Natural killer cell treated with Interleukin-12 subunit alpha and Interleukin-12 subunit beta and Interleukin-15 and Interleukin-18, amount 100 ng/mL, for 72 hours (primary cell): ENCODE results near the gene MAP3K3. TPM values are rescaled to one million over a fixed set of nuclear protein-coding genes. Genes with fewer than 3 reads are reported as not detected.

Experiments used
- ATAC-seq, 2 donors: fragments of 150-1000 bp; cut with Tn5 transposase in 1 of 2; sonication (Bioruptor Pico), chemical (Tn5 transposase) in 1 of 2; 2 replicates each; pipeline ENCODE4 v1.10.0; 2021
- DNase-seq: peaks from one replicate; pipeline ENCODE4 v3.0.0; 2022; ENCODE audit warnings: low spot score
- H3K27ac Mint-ChIP-seq, 2 donors: 1 replicate in 1 of 2; 2 replicates in 1 of 2; pipeline ENCODE4 v1.8.0; 2022; ENCODE audit warnings: mixed read lengths in 2 of 2, mild to moderate bottlenecking in 1 of 2, moderate library complexity in 1 of 2
- H3K27me3 Mint-ChIP-seq, 2 donors: 1 replicate in 1 of 2; 2 replicates in 1 of 2; pipeline ENCODE4 v1.8.0; 2022; ENCODE audit warnings: mixed read lengths in 2 of 2
- H3K36me3 Mint-ChIP-seq: one replicate; pipeline ENCODE4 v1.8.0; 2022; ENCODE audit warnings: mixed read lengths
- H3K4me1 Mint-ChIP-seq, 2 donors: 1 replicate in 1 of 2; 2 replicates in 1 of 2; pipeline ENCODE4 v1.8.0; 2022; ENCODE audit warnings: low read depth in 2 of 2, mixed read lengths in 2 of 2, mild to moderate bottlenecking in 1 of 2
- H3K4me3 Mint-ChIP-seq: one replicate; pipeline ENCODE4 v1.8.0; 2022; ENCODE audit warnings: mixed read lengths
- H3K9me3 Mint-ChIP-seq: 2 replicates; pipeline ENCODE4 v1.8.0; 2022; ENCODE audit warnings: mixed read lengths
- total RNA-seq, 2 donors: library from RNA; stranded (reverse); gene quantifications; one replicate each; pipeline ENCODE4 v1.2.3, GENCODE V29; 2022

Gene MAP3K3
- total RNA-seq, 2 donors from 2014 or later, result 38.2 to 52.0 TPM

GRCh38 chr17:63601439-63602371 is 20.5 kb upstream of the MAP3K3 start:
- peak overlapping the region; percentile 94 for H3K4me3 Mint-ChIP-seq
- peak overlapping the region; percentile 76 to 94 for H3K27ac Mint-ChIP-seq
- no peaks in the 10 kb centered on the region for H3K27me3 Mint-ChIP-seq
- H3K9me3 Mint-ChIP-seq, result no peaks in the 10 kb centered on the region
- DNase-seq (no peak), ATAC-seq (no peak)
- H3K4me1 Mint-ChIP-seq, result peaks cover 33 to 47% of the 10 kb centered on the region in 2 donors
- peaks cover 16% of the 10 kb centered on the region for H3K36me3 Mint-ChIP-seq

DNA sequence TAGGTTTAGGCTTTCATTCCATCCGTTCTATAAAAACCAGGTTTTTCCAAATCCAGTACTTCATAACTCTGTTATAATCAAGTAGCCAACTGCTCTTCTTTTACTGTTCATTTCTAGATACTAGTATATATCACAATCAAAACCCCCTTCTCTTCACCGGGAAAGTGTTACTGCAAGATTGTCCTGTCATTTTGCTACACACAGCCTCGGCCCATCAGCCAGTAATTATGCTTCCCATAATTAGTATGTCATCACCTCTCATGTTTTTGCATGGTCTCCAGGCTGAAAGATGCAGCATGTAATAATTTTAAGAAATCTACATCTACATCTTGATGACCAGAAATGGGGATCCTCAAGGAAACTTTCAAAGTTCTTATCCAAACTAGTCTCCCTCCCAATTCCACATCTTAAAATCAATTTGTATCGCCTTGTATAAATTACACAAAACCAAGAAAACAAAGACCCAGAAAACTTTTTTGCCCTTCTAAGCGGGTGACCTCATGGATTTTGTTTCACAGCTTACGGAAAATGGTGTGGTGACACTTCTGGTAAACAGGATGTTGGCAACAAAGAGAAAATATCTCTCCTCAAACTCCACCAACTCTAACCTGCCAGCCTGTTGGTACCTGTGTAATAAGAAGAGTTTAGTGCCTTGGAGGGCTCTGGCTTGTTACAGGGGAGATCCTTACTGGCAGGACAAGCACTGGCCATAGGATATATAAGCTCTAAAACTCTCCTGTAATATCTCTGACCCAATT is 12.2 kb upstream of the MAP3K3 start:
- Mint-ChIP-seq H3K4me3 (peak overlapping the region; percentile 52), H3K27me3 (no peaks in the 10 kb centered on the region), H3K4me1 (peaks cover 0 to 12% of the 10 kb centered on the region in 2 donors), H3K9me3 (no peaks in the 10 kb centered on the region), H3K36me3 (peaks cover 33% of the 10 kb centered on the region), H3K27ac (peak overlapping the region; percentile 72 to 77)
- DNase-seq, result no peak
- ATAC-seq, result peak in 1 of 2 donors; percentile 28

DNA sequence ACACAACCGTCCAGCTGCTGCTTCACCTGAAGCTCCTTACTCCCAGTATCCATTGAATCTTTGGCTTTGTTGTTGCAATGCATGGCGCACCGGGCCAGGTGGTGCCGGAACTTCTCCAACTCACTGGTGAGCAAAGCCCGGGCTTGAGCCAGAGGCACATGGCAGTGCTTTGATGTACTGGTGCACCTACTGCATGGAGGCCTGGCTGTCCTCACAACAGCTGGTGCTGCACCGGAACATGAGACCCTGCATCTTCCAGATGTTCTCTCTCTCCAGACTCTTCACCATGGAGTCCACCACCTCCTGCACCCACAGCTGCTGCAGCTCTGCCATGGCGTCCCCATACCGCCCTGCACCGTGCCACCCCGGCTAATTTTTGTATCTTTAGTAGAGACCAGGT is 11.4 kb upstream of the MAP3K3 start:
- Mint-ChIP-seq H3K9me3 (no peaks in the 10 kb centered on the region), H3K27me3 (no peaks in the 10 kb centered on the region), H3K27ac (peak overlapping the region; percentile 72 to 77), H3K4me3 (peak overlapping the region; percentile 42), H3K4me1 (peaks cover 0 to 7% of the 10 kb centered on the region in 2 donors), H3K36me3 (peaks cover 24% of the 10 kb centered on the region)
- ATAC-seq (no peak), DNase-seq (no peak)

- peak in 1 of 2 donors; percentile 60 for ATAC-seq
These were observed 10.9 kb upstream of the MAP3K3 start for GRCh38 chr17:63611354-63611753.

GRCh38 chr17:63613663-63614062 is 8.6 kb upstream of the MAP3K3 start:
- no peak overlapping the region for H3K4me3 Mint-ChIP-seq
- H3K36me3 Mint-ChIP-seq, result peaks cover 6% of the 10 kb centered on the region
- no peaks in the 10 kb centered on the region for H3K27me3 Mint-ChIP-seq
- ATAC-seq (no peak), DNase-seq (no peak)
- peaks cover 0 to 4% of the 10 kb centered on the region in 2 donors for H3K4me1 Mint-ChIP-seq
- H3K9me3 Mint-ChIP-seq, result no peaks in the 10 kb centered on the region
- H3K27ac Mint-ChIP-seq, result no peak overlapping the region

More at GRCh38 chr17:63611354-63611753, 10.9 kb upstream of the MAP3K3 start:
- Mint-ChIP-seq H3K27ac (peak overlapping the region; percentile 72 to 77), H3K27me3 (no peaks in the 10 kb centered on the region), H3K4me1 (peaks cover 0 to 4% of the 10 kb centered on the region in 2 donors), H3K36me3 (peaks cover 19% of the 10 kb centered on the region), H3K4me3 (peak overlapping the region; percentile 42), H3K9me3 (no peaks in the 10 kb centered on the region)
- no peak for DNase-seq

- Mint-ChIP-seq H3K9me3 (no peaks in the 10 kb centered on the region), H3K36me3 (no peaks in the 10 kb centered on the region), H3K4me3 (peak overlapping the region; percentile 87), H3K27me3 (no peaks in the 10 kb centered on the region), H3K4me1 (peaks cover 24 to 31% of the 10 kb centered on the region in 2 donors), H3K27ac (peak overlapping the region; percentile 70 to 78)
- no peak for ATAC-seq
- DNase-seq, result no peak
These were observed 961 bp upstream of the MAP3K3 start for GRCh38 chr17:63621229-63621683.

DNA sequence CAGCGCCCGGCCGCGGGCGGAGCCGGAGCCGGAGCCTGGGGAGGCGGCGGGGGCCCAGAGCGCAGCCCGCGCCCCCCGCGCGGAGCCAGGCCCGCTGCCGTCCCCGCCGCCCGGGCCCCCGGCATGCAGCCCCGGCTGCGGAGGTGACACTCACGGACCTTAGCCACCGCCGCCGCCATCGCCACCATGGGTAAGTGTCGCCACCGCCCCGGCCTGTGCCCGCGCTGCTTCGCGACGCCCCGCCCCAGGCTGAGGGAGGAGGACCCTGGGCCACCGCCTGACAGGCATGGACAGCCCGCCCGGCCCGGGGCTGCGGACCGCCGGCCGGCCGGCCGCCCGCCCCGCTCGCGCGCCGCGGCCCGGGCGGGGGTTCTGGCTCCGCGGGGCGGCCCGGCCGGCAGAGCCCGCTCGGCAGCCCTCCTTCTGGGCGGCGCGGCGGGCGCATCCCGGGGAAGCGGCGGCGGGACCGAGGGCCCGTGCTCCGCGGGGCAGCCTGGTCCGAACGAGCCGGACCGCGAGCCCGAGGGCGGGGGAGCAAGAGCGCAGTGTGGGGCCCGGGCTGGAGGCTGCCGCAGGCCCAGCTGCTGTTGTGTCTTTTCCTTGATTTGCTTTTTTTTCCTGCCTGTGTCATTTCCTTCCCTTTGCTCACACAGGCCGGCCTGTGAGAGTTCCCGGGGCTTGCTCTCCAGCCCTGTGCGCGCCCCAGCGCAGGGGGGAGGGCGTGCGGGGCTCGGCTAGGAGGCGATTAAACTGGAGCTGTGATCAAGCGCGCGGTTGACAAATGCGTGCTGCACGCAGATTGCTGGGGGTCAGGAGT is 565 bp downstream of the MAP3K3 start:
- peak overlapping the region; percentile 75 to 92 for H3K27ac Mint-ChIP-seq
- H3K4me1 Mint-ChIP-seq, result peaks cover 29 to 36% of the 10 kb centered on the region in 2 donors
- DNase-seq (peak; percentile 81), ATAC-seq (peak; percentile 63 to 69)
- H3K9me3 Mint-ChIP-seq, result no peaks in the 10 kb centered on the region
- no peaks in the 10 kb centered on the region for H3K27me3 Mint-ChIP-seq
- no peaks in the 10 kb centered on the region for H3K36me3 Mint-ChIP-seq
- H3K4me3 Mint-ChIP-seq, result peak overlapping the region; percentile 95

DNA sequence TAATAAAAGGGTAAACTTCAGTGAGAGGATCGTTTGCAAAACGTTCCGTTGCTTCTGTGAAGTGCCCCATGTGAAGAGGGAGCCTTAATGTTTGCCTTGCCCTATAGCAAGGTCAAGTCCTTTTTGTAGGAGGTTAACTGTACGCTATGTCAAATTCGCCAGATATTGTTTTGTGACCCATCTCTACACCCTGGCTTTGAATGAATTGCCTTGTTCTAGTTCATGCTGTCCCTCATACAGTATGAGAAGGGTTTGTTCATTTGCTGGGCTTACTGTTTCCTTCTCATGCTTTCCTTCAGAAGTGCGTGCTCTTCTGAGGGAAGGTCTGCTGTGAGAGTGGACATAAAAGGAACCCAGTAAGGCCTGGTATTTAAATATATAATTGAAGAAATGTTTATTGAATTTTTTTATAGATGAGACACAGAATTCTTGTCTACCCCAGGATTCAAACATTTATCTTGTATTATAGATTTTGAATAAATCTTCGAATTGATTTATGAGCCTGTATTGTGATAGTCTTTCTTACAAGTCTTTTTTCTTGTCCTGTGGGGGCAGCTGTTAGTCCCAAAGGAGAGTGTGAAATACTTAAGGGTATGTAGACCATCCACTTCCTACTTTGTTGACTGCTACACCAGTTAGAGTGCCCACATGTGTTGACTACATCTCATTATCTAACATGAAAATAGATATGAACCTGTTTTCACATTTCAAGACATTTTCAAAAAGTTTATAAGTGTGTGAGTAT is 1.7 kb downstream of the MAP3K3 start:
- Mint-ChIP-seq H3K27ac (peak overlapping the region; percentile 75 to 92), H3K9me3 (no peaks in the 10 kb centered on the region), H3K36me3 (no peaks in the 10 kb centered on the region), H3K4me3 (peak overlapping the region; percentile 95), H3K27me3 (no peaks in the 10 kb centered on the region), H3K4me1 (peaks cover 29 to 36% of the 10 kb centered on the region in 2 donors)
- ATAC-seq (no peak), DNase-seq (no peak)

DNA sequence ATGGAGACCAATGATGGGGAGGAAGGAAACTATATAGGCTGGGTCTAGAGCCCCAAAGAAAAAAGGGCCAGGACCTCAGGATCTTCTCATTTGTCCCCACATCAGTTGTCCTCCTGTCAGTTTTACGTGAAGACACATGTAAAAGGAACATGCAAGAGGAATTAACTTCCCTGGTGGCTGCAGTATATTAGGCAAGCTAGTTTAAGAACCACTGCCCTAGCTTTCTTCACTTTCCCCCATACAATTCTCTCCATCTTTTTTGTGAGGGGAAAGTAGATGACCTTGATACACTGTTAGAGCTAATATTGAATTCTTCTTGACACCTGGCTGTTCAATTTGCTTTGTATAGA is 2.3 kb downstream of the MAP3K3 start:
- DNase-seq, result no peak
- Mint-ChIP-seq H3K36me3 (no peaks in the 10 kb centered on the region), H3K4me1 (peaks cover 29 to 36% of the 10 kb centered on the region in 2 donors), H3K9me3 (no peaks in the 10 kb centered on the region), H3K27ac (peak overlapping the region in 1 of 2 donors; percentile 92), H3K4me3 (peak overlapping the region; percentile 95), H3K27me3 (no peaks in the 10 kb centered on the region)
- ATAC-seq, result no peak

DNA sequence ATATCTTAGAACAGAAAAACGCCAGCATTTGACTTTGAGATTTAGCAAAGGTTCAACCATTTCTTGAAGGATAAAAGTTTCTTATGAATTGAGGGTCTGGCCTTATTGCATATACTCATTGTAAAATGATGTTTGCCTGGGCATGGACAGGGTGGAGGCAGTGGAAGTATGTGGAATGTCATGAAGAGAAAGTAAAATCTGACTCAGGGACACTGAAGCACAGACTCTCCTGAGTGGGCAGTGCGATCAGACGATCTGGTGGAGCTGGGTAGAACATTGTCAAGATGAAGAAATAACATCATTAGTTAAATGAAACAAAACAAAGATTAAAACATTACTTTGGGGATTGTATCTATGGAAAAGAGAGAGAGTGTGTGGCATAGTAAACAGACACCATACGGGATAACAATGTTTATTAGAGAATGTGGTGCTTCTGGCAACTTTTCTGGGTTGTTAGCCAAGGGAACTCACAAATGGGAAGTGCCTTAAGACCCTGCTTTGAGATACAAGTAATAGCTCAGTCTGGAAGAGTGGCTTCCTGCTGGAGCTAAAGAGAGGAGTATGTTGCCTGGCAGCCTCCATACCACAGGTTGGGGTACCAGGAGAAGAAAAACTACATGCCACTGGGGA is 4.4 kb downstream of the MAP3K3 start:
- Mint-ChIP-seq H3K27me3 (no peaks in the 10 kb centered on the region), H3K4me1 (peaks cover 25 to 29% of the 10 kb centered on the region in 2 donors), H3K4me3 (no peak overlapping the region), H3K36me3 (no peaks in the 10 kb centered on the region), H3K27ac (no peak overlapping the region), H3K9me3 (no peaks in the 10 kb centered on the region)
- no peak for DNase-seq
- ATAC-seq, result no peak

GRCh38 chr17:63629627-63630026 is 7.4 kb downstream of the MAP3K3 start:
- H3K36me3 Mint-ChIP-seq, result peaks cover 10% of the 10 kb centered on the region
- no peak for ATAC-seq
- peaks cover 20 to 29% of the 10 kb centered on the region in 2 donors for H3K4me1 Mint-ChIP-seq
- H3K27ac Mint-ChIP-seq, result no peak overlapping the region
- DNase-seq, result no peak
- H3K4me3 Mint-ChIP-seq, result no peak overlapping the region
- no peaks in the 10 kb centered on the region for H3K27me3 Mint-ChIP-seq
- H3K9me3 Mint-ChIP-seq, result no peaks in the 10 kb centered on the region

- DNase-seq (no peak), ATAC-seq (no peak)
- peaks cover 15% of the 10 kb centered on the region for H3K36me3 Mint-ChIP-seq
- no peak overlapping the region for H3K27ac Mint-ChIP-seq
- no peaks in the 10 kb centered on the region for H3K27me3 Mint-ChIP-seq
- H3K9me3 Mint-ChIP-seq, result no peaks in the 10 kb centered on the region
- no peak overlapping the region for H3K4me3 Mint-ChIP-seq
- H3K4me1 Mint-ChIP-seq, result peaks cover 16 to 26% of the 10 kb centered on the region in 2 donors
These were observed 8.8 kb downstream of the MAP3K3 start for GRCh38 chr17:63631062-63631461.
